K562 (cell line): ENCODE data around the gene MAP3K12. TPM values are rescaled to one million over a fixed set of nuclear protein-coding genes. Genes with fewer than 3 reads are reported as not detected.

Source experiments
- BRF1 ChIP-seq: IDR thresholded peaks from 3 replicates; pipeline ENCODE4 v1.6.1; 2011; ENCODE audit warnings: borderline replicate concordance, mild to moderate bottlenecking; ENCODE audit not compliant: insufficient read length; ENCODE audit errors: extremely low read depth
- ESRRB ChIP-seq: fragments of 250-450 bp; sonication (Bioruptor Pico); IDR thresholded peaks from 2 replicates; pipeline ENCODE4 v1.5.0; 2020; ENCODE audit warnings: mild to moderate bottlenecking, moderate library complexity, borderline replicate concordance
- LCOR ChIP-seq: sonication (generic); formaldehyde crosslinking; IDR thresholded peaks from 2 replicates; pipeline ENCODE4 v1.8.0; 2022; ENCODE audit warnings: mild to moderate bottlenecking, missing genetic modification reagents
- MEF2D ChIP-seq: conservative IDR thresholded peaks from 2 replicates; pipeline ENCODE4 v1.6.1; 2016; ENCODE audit warnings: low read depth, missing genetic modification characterization, missing compliant biosample characterization
- MYBL2 ChIP-seq, 2 experiments: fragments of 450-650 bp in 1 of 2; sonication (generic) in 1 of 2; formaldehyde crosslinking in 1 of 2; IDR thresholded peaks; 2 replicates each; pipeline versions ENCODE4 v1.6.1 to v1.8.1; 2017 to 2022; ENCODE audit warnings: borderline replicate concordance in 1 of 2, inconsistent platforms in 1 of 2, low read depth in 1 of 2, mild to moderate bottlenecking in 1 of 2, missing genetic modification reagents in 1 of 2, moderate library complexity in 1 of 2
- NCOR1 ChIP-seq: fragments of 450-650 bp; IDR thresholded peaks from 2 replicates; pipeline ENCODE4 v1.6.1; 2016; ENCODE audit warnings: mild to moderate bottlenecking, moderate library complexity
- NR3C1 ChIP-seq: sonication (generic); formaldehyde crosslinking; IDR thresholded peaks from 2 replicates; pipeline ENCODE4 v1.8.1; 2022; ENCODE audit warnings: missing genetic modification reagents
- NR4A1 ChIP-seq, 2 experiments: fragments of 250-450 bp in 1 of 2; fragments of 450-650 bp in 1 of 2; sonication (Bioruptor Pico) in 1 of 2; IDR thresholded peaks; 2 replicates each; pipeline versions ENCODE4 v1.4.0 to v1.6.1; 2016 to 2020; ENCODE audit warnings: mild to moderate bottlenecking in 2 of 2, missing compliant biosample characterization in 1 of 2, missing genetic modification characterization in 1 of 2, moderate library complexity in 1 of 2
- PYGO2 ChIP-seq: fragments of 450-650 bp; IDR thresholded peaks from 2 replicates; pipeline ENCODE4 v1.6.1; 2016; ENCODE audit warnings: mild to moderate bottlenecking, missing genetic modification characterization, moderate library complexity, missing compliant biosample characterization
- ZEB2 ChIP-seq: fragments of 450-650 bp; IDR thresholded peaks from 2 replicates; pipeline ENCODE4 v1.6.1; 2016
- ZKSCAN1 ChIP-seq: fragments of 150-350 bp; IDR thresholded peaks from 2 replicates; pipeline ENCODE4 v1.6.1; 2016; ENCODE audit warnings: low read depth, low read length
- ZNF274 ChIP-seq: IDR thresholded peaks from 2 replicates; pipeline ENCODE4 v1.6.1; 2011; ENCODE audit warnings: low read depth, mild to moderate bottlenecking, low read length, moderate library complexity, borderline replicate concordance
- ZNF311 ChIP-seq: fragments of 250-450 bp; sonication (Bioruptor Pico); IDR thresholded peaks from 2 replicates; pipeline ENCODE4 v1.4.0; 2020; ENCODE audit warnings: mild to moderate bottlenecking, moderate library complexity
- ZNF408 ChIP-seq: fragments of 250-450 bp; sonication (Bioruptor Pico); IDR thresholded peaks from 2 replicates; pipeline ENCODE4 v1.4.0; 2020; ENCODE audit warnings: low read depth, mild to moderate bottlenecking, moderate library complexity
- ZNF695 ChIP-seq: fragments of 450-650 bp; formaldehyde crosslinking; IDR thresholded peaks from 2 replicates; pipeline ENCODE4 v1.4.0; 2020; ENCODE audit warnings: mild to moderate bottlenecking, moderate library complexity
- polyA plus RNA-seq, 8 experiments: library from polyadenylated mRNA; depleted of rRNA in 4 of 8; stranded (reverse) in 5 of 8; unstranded in 3 of 8; fragments of >200 nt; fragmentation: Nextera tagmentation in 2 of 8; fragmentation: Illumina TruSeq in 1 of 8; extraction: Ambion mirVana in 2 of 8; extraction: Trizol in 1 of 8; gene quantifications; 2 replicates each; pipeline versions ENCODE4 v1.2.1 to v1.2.3, GENCODE V29; 2011 to 2014; ENCODE audit warnings: inconsistent platforms in 1 of 8, missing spikeins in 1 of 8
- total RNA-seq, 7 experiments: library from RNA; depleted of rRNA in 6 of 7; stranded (reverse); fragments of >200 nt in 6 of 7; fragmentation: Illumina TruSeq in 2 of 7; extraction: Trizol in 2 of 7; gene quantifications; 2 replicates each; pipeline versions ENCODE4 v1.2.1 to v1.2.3, GENCODE V29; 2011 to 2021; ENCODE audit warnings: low replicate concordance in 1 of 7
- TF ChIP-seq, protein P1 (sequence below): fragments of 450-650 bp; IDR thresholded peaks from 2 replicates; pipeline ENCODE4 v1.6.1; 2016
- TF ChIP-seq, protein P2 (sequence below): fragments of 450-650 bp; conservative IDR thresholded peaks from 2 replicates; pipeline ENCODE4 v1.6.1; 2016; ENCODE audit warnings: missing genetic modification characterization, low read depth, mild to moderate bottlenecking, missing compliant biosample characterization, moderate library complexity
- TF ChIP-seq, protein P3 (sequence below): sonication (generic); formaldehyde crosslinking; IDR thresholded peaks from 2 replicates; pipeline ENCODE4 v1.8.1; 2023; ENCODE audit warnings: missing genetic modification reagents, mild to moderate bottlenecking, borderline replicate concordance
- TF ChIP-seq, protein P4 (sequence below): fragments of 450-650 bp; formaldehyde crosslinking; IDR thresholded peaks from 2 replicates; pipeline ENCODE4 v1.4.0; 2020; ENCODE audit warnings: mild to moderate bottlenecking, moderate library complexity

MAP3K12 gene
- total and polyA plus RNA-seq, 9 of the 15 experiments (the other 6 are each of a cell fraction or from before 2014, with no cell fraction given), result 0.10 to 2.4 (median 1.6) TPM

- TF ChIP-seq, protein P1, sequence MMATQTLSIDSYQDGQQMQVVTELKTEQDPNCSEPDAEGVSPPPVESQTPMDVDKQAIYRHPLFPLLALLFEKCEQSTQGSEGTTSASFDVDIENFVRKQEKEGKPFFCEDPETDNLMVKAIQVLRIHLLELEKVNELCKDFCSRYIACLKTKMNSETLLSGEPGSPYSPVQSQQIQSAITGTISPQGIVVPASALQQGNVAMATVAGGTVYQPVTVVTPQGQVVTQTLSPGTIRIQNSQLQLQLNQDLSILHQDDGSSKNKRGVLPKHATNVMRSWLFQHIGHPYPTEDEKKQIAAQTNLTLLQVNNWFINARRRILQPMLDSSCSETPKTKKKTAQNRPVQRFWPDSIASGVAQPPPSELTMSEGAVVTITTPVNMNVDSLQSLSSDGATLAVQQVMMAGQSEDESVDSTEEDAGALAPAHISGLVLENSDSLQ, result peak; percentile 95
- TF ChIP-seq, protein P2, sequence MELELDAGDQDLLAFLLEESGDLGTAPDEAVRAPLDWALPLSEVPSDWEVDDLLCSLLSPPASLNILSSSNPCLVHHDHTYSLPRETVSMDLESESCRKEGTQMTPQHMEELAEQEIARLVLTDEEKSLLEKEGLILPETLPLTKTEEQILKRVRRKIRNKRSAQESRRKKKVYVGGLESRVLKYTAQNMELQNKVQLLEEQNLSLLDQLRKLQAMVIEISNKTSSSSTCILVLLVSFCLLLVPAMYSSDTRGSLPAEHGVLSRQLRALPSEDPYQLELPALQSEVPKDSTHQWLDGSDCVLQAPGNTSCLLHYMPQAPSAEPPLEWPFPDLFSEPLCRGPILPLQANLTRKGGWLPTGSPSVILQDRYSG (tag), result no peak
- TF ChIP-seq PYGO2 (tag), result no peak
- TF ChIP-seq, protein P3, sequence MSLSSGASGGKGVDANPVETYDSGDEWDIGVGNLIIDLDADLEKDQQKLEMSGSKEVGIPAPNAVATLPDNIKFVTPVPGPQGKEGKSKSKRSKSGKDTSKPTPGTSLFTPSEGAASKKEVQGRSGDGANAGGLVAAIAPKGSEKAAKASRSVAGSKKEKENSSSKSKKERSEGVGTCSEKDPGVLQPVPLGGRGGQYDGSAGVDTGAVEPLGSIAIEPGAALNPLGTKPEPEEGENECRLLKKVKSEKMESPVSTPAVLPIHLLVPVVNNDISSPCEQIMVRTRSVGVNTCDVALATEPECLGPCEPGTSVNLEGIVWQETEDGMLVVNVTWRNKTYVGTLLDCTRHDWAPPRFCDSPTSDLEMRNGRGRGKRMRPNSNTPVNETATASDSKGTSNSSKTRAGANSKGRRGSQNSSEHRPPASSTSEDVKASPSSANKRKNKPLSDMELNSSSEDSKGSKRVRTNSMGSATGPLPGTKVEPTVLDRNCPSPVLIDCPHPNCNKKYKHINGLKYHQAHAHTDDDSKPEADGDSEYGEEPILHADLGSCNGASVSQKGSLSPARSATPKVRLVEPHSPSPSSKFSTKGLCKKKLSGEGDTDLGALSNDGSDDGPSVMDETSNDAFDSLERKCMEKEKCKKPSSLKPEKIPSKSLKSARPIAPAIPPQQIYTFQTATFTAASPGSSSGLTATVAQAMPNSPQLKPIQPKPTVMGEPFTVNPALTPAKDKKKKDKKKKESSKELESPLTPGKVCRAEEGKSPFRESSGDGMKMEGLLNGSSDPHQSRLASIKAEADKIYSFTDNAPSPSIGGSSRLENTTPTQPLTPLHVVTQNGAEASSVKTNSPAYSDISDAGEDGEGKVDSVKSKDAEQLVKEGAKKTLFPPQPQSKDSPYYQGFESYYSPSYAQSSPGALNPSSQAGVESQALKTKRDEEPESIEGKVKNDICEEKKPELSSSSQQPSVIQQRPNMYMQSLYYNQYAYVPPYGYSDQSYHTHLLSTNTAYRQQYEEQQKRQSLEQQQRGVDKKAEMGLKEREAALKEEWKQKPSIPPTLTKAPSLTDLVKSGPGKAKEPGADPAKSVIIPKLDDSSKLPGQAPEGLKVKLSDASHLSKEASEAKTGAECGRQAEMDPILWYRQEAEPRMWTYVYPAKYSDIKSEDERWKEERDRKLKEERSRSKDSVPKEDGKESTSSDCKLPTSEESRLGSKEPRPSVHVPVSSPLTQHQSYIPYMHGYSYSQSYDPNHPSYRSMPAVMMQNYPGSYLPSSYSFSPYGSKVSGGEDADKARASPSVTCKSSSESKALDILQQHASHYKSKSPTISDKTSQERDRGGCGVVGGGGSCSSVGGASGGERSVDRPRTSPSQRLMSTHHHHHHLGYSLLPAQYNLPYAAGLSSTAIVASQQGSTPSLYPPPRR (CRISPR knock-in tag), result 0 out of 2 replicates have a peak, but pooled peaks have one; percentile 44
- TF ChIP-seq BRF1, result no peak
- TF ChIP-seq ZEB2, result no peak
- no peak for TF ChIP-seq ZNF408 (CRISPR knock-in tag)
- no peak for TF ChIP-seq ESRRB (CRISPR knock-in tag)
- TF ChIP-seq ZKSCAN1, result no peak
- TF ChIP-seq LCOR, result no peak
- TF ChIP-seq NR3C1 (CRISPR knock-in tag), result no peak
- no peak for TF ChIP-seq ZNF274
- no peak for TF ChIP-seq ZNF695 (CRISPR knock-in tag)
- no peak for TF ChIP-seq MYBL2 (IDR thresholded peaks at IDR 0.05; ENCODE audit: low read depth)
- TF ChIP-seq MYBL2 (CRISPR knock-in tag; IDR thresholded peaks at IDR 0.05; ENCODE audit: borderline replicate concordance), result no peak
- no peak for TF ChIP-seq NCOR1
- no peak for TF ChIP-seq NR4A1 (CRISPR knock-in tag; IDR thresholded peaks at IDR 0.05)
- TF ChIP-seq NR4A1 (tag; IDR thresholded peaks at IDR 0.05), result no peak
- TF ChIP-seq, protein P4, sequence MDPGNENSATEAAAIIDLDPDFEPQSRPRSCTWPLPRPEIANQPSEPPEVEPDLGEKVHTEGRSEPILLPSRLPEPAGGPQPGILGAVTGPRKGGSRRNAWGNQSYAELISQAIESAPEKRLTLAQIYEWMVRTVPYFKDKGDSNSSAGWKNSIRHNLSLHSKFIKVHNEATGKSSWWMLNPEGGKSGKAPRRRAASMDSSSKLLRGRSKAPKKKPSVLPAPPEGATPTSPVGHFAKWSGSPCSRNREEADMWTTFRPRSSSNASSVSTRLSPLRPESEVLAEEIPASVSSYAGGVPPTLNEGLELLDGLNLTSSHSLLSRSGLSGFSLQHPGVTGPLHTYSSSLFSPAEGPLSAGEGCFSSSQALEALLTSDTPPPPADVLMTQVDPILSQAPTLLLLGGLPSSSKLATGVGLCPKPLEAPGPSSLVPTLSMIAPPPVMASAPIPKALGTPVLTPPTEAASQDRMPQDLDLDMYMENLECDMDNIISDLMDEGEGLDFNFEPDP (CRISPR knock-in tag), result no peak
- TF ChIP-seq MEF2D (tag), result 0 out of 2 replicates have a peak, but pooled peaks have one; percentile 26
- no peak for TF ChIP-seq ZNF311 (CRISPR knock-in tag)
These were observed 5.5 kb downstream of the MAP3K12 start (continued) for GRCh38 chr12:53493610-53494391.
